ENCODE measurements around the gene MS4A14.
"Not testable (repeated sequence)": the region's sequence is repeated elsewhere in the genome, so short reads cannot be mapped to it uniquely, and the experiment has no call there.

Gene MS4A14

GRCh38 chr11:60389279-60389910 is 6.9 kb upstream of the MS4A14 start:
- DNase-seq: peak in 1 of 56 donors; percentile 31

GRCh38 chr11:60390419-60390818 is 5.8 kb upstream of the MS4A14 start:
- DNase-seq: no peak

GRCh38 chr11:60392361-60392760 is 3.9 kb upstream of the MS4A14 start:
- DNase-seq: no peak

- no peak for DNase-seq
Measured at GRCh38 chr11:60393016-60393415, 3.2 kb upstream of the MS4A14 start.

- no peak for DNase-seq
Measured at GRCh38 chr11:60394666-60395380, 1.4 kb upstream of the MS4A14 start.

- no peak for DNase-seq
Measured at GRCh38 chr11:60396799-60397198, 540 bp downstream of the MS4A14 start.

GRCh38 chr11:60420015-60420414 is 23.8 kb downstream of the MS4A14 start:
- no peak for DNase-seq

- DNase-seq: no peak
Measured at GRCh38 chr11:60422609-60423008, 26.4 kb downstream of the MS4A14 start.

- DNase-seq: no peak
Measured at GRCh38 chr11:60428517-60428916, 32.3 kb downstream of the MS4A14 start.

GRCh38 chr11:60429272-60429671 is 33.0 kb downstream of the MS4A14 start, which contains the start of gene MS4A5:
Gene MS4A5 (plus strand): TSS chr11:60429572. CDS start chr11:60429675, 103 bp downstream.
- DNase-seq: no peak

GRCh38 chr11:60431251-60431650 is 35.0 kb downstream of the MS4A14 start:
- no peak for DNase-seq

GRCh38 chr11:60433401-60433800 is 37.1 kb downstream of the MS4A14 start:
- DNase-seq: no peak

- DNase-seq: no peak
Measured at GRCh38 chr11:60447070-60447469, 50.8 kb downstream of the MS4A14 start.

GRCh38 chr11:60447846-60448245 is 51.6 kb downstream of the MS4A14 start:
- no peak for DNase-seq

GRCh38 chr11:60451185-60451584 is 54.9 kb downstream of the MS4A14 start:
- DNase-seq: not testable (repeated sequence)

GRCh38 chr11:60454212-60454611 is 58.0 kb downstream of the MS4A14 start:
- DNase-seq: no peak

- DNase-seq: no peak
Measured at GRCh38 chr11:60455531-60456042, 59.3 kb downstream of the MS4A14 start, which contains the start of gene MS4A1. Gene MS4A1 (plus strand): TSS chr11:60455847. CDS start chr11:60462375, 6,528 bp downstream.

GRCh38 chr11:60457576-60457975 is 61.3 kb downstream of the MS4A14 start:
- DNase-seq: no peak

- no peak for DNase-seq
Measured at GRCh38 chr11:60459345-60459744, 63.1 kb downstream of the MS4A14 start.

Data from amygdala (tissue), 56 donors.